Measurements from ENCODE around the gene VDR.
A peak's percentile ranks its signal among the peaks of the same experiment; 100 is the strongest.
"Not testable (repeated sequence)": the region's sequence is repeated elsewhere in the genome, so short reads cannot be mapped to it uniquely, and the experiment has no call there.

Gene VDR

GRCh38 chr12:47849261-47849660 is 55.5 kb downstream of the VDR start:
- no peak for DNase-seq (ENCODE audit: low read depth, low spot score)

GRCh38 chr12:47848853-47849252 is 55.9 kb downstream of the VDR start:
- DNase-seq (ENCODE audit: low read depth, low spot score) = no peak

GRCh38 chr12:47846294-47846996 is 58.3 kb downstream of the VDR start:
- DNase-seq (ENCODE audit: low read depth, low spot score) = no peak

DNA sequence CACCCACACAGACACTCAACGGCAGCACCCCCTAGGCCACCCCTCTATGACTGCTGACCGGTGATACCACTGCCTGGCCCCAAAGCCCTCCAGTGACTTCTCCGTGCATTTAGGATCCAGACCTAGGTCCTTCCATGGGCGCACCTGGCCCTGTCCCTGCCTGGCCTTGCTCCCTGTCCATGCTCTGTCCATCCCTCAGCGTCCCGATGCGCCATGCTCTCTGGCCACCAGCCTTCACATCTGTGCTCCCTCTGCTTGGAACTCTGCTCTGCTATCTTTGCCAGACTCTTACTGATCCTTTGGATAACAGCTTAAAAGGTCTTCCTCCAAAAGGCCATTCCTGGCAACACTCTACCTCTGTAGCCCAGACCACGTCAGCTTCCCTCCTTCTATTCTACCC is 59.7 kb downstream of the VDR start:
- no peak for DNase-seq (ENCODE audit: low read depth, low spot score)

DNA sequence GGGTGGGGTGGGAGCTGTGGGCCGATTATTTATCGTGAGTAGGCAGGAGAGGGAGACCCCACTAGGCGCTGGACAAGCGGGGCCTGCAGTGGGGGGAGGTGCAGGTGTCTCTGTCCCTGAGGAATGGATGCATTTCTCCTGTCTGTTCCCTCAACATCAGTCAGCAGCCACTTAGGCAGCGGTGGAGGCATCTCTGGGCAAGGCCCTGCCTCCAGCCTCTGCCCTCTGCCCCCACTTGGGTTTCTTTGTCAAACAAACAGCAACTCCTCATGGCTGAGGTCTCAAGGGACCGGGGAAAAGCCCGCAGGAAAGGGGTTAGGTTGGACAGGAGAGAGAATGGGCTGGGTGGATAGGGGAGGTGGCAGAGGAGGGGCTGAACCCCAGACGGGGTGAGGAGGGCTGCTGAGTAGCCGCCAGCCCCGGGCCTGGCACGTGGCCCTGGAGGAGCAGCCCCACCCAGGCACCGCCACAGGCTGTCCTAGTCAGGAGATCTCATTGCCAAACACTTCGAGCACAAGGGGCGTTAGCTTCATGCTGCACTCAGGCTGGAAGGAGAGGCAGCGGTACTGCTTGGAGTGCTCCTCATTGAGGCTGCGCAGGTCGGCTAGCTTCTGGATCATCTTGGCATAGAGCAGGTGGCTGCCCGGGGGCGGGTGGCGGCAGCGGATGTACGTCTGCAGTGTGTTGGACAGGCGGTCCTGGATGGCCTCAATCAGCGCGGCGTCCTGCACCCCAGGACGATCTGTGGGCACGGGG is 60.4 kb downstream of the VDR start:
- no peak for DNase-seq (ENCODE audit: low read depth, low spot score)

DNA sequence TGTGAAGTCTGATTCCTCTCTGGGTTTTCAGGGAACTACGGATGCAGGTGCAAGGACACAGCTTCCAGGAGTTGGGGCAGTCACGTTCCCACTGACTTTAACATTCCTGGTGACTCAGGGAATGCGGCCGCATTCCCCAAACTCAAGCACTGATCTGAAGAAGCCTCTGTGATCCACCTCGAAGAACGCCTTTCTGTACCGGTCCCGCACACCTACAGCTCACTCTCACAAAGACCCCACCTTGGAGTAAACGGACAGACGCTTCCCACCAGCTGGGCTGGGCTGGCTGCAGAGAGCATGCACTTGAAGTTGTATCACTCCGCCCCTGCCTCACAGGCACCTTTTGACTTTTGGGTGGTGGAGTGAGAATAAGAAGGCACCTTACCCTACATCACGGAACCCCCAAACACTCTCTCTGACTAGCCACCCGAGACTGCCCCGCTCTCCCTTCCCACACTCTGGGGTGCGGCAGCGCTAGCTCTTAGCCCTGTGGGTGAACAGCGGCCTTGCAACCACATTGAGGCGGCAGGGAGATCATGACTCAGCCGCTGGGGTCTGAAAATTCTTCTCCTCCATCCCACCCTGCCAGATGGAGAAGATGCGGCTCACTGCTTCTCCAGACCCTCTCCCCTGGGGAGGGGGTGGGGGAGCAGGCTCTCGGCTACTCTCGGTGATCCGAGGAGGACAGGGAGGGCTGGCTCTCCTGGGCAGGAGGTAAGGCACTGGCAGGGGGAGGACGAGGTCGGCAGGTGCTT is 61.4 kb downstream of the VDR start:
- peak; percentile 74 for DNase-seq (ENCODE audit: low read depth, low spot score)

DNA sequence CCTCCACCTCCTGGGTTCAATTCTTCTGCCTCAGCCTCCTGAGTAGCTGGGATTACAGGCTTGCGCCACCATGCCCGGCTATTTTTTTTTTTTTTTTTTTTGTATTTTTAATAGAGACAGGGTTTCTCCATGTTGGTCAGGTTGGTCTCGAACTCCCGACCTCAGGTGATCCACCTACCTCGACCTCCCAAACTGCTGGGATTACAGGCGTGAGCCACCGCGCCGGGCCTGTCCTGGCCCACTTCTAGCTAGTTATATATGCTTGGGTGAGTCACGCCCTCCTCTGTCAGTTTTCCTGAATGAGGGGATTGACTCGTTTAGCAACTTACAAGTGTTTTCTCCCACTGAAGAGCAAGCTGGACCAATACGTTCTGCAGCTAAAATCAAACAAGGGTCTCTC is 62.3 kb downstream of the VDR start:
- not testable (repeated sequence) for DNase-seq (ENCODE audit: low read depth, low spot score)

DNA sequence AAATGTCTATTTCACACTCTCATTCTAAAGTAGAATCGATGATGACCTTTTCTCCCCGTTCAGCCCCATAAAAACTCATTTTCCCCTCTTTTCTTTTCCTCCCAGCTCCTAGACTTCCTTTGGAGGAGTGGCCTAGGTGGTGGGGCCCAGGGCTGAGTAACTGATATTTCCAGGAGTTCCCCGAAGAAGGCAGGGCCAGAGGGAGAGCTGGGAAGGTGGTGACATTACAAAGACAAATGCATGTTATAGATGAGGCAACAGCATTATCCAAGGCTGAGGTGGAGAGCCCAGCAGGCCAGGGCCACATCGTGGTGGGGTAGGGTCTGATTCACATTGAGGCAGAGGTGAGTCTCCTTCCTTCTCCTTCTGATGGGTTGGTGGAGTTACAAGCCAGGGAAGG is 62.9 kb downstream of the VDR start:
- no peak for DNase-seq (ENCODE audit: low read depth, low spot score)

- DNase-seq (ENCODE audit: low read depth, low spot score) = no peak
Measured at GRCh38 chr12:47841501-47841900, 63.3 kb downstream of the VDR start.

GRCh38 chr12:47840571-47840970 is 64.2 kb downstream of the VDR start:
- DNase-seq (ENCODE audit: low read depth, low spot score) = no peak

DNA sequence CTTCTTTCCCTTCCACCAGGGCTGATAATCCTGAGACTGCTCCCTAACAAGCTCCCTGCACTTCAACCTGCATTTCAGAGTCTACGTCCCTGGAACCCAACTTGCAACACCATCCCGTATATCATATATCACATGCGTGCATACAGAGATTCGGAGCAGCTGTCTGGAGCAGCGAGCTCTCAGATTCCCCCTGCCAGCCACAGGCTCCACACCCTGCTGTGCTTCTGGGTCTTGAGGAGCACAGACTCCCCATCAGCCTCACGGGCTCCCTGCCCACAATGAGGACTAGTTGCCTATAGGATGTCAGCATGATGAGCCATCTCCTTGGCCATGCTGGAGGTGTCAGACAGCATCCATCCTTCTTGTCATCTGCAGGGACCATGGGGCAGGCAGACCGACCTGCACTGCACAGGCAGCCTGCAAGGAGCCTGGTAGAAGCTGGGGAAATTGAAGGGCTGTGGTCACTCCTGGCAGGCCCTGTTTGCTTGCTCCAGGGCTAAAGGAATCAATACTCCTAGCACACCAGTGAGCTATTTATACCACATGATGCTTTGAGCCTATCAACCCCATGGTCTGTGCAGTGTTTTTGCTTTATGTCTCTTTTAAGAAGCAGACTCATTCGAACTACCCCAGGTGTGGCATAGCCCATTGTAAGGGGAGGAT is 65.4 kb downstream of the VDR start:
- no peak for DNase-seq (ENCODE audit: low read depth, low spot score)

GRCh38 chr12:47838286-47838931 is 66.4 kb downstream of the VDR start:
- DNase-seq (ENCODE audit: low read depth, low spot score) = peak; percentile 43

GRCh38 chr12:47837190-47838171 is 67.3 kb downstream of the VDR start:
- DNase-seq (ENCODE audit: low read depth, low spot score) = peak; percentile 75

- DNase-seq (ENCODE audit: low read depth, low spot score) = peak; percentile 54
Measured at GRCh38 chr12:47835831-47836155, 69.0 kb downstream of the VDR start.

- DNase-seq (ENCODE audit: low read depth, low spot score) = no peak
Measured at GRCh38 chr12:47835006-47835830, 69.6 kb downstream of the VDR start.

DNA sequence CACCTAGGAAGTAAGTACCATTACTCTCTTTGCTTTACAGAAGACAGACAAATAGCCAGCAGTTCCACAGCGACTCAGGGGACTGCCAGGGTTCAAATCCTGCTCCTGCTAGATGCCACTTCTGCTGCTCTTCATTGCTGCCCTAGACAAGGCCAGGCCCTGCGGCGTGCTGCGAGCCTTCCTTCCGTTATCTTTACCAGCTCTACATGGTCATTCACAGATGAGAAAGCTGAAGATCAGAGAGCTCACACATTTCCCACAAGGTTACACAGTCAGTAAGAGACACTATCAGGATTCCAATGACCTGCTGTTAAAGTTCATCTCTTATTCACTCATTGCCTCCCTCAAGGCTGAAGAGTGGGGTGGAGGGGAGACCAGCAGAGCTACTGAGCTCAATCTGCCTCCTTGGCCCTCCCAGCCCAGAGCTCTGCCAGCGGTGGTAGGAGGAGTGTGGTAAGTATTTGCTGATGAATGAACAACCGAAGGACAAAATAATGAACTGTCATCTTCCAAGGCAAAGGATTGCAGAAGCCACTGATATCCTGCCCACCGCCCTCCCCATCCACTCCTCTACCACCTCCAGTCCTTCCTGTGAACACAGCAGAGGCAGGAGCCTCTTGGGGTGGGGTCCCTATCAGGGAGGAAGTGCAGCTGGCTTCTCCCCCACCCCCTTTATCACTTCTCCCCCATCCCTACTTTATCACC is 70.4 kb downstream of the VDR start:
- no peak for DNase-seq (ENCODE audit: low read depth, low spot score)

GRCh38 chr12:47833591-47834012 is 71.2 kb downstream of the VDR start:
- no peak for DNase-seq (ENCODE audit: low read depth, low spot score)

- no peak for DNase-seq (ENCODE audit: low read depth, low spot score)
Measured at GRCh38 chr12:47832263-47832933, 72.4 kb downstream of the VDR start.

All from ELF-1 (cell line).